GM18868 (cell line): ENCODE data around the gene FAM177A1.

ENCODE experiments used
- ATAC-seq: cut with Tn5 transposase; IDR thresholded peaks from one replicate; pipeline ENCODE4 v1.9.1; 2021; ENCODE audit warnings: mild to moderate bottlenecking, moderate library complexity; ENCODE audit not compliant: unreplicated experiment

Gene FAM177A1

DNA sequence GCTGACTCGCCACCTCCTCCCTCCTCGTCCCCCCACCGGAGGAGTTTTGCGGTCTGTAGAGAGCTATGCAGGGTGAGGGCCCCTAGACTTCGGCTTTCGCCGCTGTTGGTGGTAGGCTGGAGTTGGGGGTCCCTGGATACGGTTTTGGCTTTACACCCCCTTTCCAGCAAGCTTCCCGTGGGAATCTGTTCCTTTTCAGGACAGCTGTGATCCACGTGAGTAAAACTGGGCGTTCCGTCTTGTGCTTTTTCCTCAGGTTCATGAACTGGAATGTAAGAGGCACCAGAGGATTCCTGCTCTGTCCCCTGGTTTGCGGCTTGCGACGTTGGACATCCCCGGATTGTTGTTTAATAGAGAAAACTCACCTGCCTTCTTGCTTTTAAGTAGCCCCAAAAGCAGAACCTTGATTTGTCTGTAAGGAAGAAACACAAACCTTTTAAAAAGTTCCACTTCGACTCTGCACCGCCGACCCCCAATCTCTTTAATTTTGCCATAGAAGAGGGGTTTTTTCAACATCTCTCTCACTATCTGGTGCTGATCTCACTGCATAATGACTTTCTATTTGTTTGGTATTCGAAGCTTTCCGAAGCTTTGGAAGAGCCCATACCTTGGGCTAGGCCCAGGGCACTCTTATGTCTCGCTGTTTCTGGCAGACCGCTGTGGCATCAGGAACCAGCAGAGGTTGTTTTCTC, 76.8 kb downstream of the FAM177A1 start:
- ATAC-seq, result peak; percentile 37

DNA sequence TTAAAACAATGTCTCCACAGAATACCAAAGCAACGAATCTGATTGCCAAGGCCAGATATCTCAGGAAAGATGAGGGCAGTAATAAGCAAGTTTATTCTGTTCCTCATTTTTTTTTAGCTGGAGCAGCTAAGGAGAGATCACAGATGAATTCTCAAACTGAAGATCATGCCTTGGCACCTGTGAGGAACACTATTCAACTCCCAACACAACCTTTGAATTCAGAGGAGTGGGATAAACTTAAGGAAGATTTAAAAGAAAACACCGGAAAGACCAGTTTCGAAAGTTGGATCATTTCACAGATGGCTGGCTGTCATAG, 77.3 kb downstream of the FAM177A1 start:
- no peak for ATAC-seq

DNA sequence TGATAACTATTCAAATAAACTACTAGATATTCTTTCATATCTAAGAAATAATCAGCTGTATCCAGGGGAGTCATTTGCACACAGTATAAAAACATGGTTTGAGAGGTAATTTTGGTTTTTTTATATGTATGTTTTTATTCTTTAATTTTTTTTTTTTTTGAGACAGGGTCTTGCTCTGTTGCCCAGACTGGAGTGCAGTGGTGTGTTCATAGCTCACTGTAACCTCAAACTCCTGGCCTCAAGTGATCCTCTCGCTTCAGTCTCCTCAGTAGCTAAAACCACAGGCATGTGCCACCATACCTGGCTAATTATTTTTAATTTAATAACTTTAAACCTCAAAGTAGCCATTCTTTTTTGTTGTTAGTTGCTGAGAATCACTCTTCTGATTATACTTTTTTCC, 78.1 kb downstream of the FAM177A1 start:
- no peak for ATAC-seq
